ENCODE results near the gene CT47C1.
A peak's percentile ranks its signal among the peaks of the same experiment; 100 is the strongest.
"Not testable (repeated sequence)": the region's sequence is repeated elsewhere in the genome, so short reads cannot be mapped to it uniquely, and the experiment has no call there.

CT47C1 gene

DNA sequence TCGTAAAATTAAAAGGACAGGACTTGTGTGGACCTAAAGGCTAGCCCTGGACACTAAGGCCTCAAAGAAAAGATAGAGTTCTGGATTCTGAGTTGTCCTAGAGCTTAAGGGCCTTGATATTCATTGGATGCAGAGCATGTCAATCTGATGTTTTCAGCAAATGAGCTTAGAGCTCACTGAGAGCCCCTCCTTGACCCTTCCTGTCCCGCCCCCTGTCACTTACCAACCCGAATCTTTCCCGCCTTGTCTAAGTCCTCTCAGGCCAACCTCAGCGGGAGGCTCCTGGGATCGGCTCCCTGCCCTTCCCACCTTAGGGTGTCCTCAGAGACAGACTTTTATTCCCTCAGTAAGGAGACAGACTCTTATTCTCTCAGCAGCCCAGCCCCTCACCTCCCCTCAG, at the start of gene CT47C1:
Gene CT47C1 (plus strand): TSS at position 250 of the 400 bp plus-strand sequence. CDS start 233 bp downstream, outside the sequence.
- no peak for DNase-seq

- DNase-seq, result no peak
Measured at GRCh38 chrX:119025900-119026299, 46.9 kb upstream of the CT47C1 start.

- DNase-seq, result not testable (repeated sequence)
Measured at GRCh38 chrX:119026344-119026743, 46.4 kb upstream of the CT47C1 start.

GRCh38 chrX:119027960-119028732, 44.6 kb upstream of the CT47C1 start:
- not testable (repeated sequence) for DNase-seq

GRCh38 chrX:119028733-119029330, 44.0 kb upstream of the CT47C1 start:
- no peak for DNase-seq

DNA sequence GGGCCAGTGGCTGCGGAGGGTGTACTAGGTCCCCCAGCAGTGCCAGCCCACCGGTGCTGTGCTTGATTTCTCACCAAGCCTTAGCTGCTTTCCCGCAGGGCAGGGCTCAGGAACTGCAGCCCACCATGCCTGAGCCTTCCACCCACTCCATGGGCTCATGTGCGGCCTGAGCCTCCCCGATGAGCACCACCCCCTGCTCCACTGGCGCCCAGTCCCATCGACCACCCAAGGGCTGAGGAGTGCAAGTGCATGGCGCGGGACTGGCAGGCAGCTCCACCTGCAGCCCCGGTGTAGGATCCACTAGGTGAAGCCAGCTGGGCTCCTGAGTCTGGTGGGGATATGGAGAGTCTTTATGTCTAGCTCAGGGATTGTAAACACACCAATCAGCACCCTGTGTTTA, 43.1 kb upstream of the CT47C1 start:
- DNase-seq, result not testable (repeated sequence)

DNA sequence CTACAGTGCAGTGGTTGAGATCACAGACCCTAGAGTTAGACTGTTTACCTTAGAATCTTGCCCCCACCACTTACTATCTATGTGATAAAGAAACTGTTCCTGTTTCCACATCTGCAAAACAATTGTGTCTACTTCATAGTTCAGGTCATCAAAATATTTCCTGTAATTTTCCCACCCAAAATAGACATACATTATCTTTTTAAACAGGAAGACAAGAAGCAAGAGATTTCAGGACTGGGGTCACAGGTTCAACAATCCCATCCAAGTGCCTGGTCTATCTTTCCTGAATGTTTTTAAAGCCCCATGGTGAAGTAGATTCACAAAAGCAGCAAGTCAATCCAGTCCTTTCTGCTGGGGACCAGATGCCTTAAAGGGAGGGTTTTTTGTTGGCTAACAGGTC, 41.8 kb upstream of the CT47C1 start:
- DNase-seq, result no peak

- DNase-seq, result no peak
Measured at GRCh38 chrX:119036107-119037029, 36.4 kb upstream of the CT47C1 start.

DNA sequence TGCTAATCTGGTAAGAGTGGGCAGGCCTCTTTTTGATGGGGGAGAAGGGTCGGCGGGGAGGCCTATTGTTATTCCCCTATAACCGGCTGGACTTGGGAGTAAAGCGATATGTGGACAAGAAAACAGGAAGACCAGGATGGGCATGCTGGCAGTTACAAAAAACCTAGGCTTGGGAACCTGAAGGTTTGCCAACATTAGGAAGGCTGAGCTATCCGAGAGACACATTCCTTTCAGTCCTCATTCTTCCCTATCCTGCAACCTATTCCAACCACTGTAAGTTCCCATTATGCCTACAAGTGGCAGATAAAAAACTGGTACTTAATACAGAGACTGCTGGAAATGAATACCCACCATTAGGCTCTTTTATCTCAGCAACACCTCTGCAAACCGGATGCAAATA, 32.4 kb upstream of the CT47C1 start:
- no peak for DNase-seq

GRCh38 chrX:119041175-119041574, 31.6 kb upstream of the CT47C1 start:
- no peak for DNase-seq

DNA sequence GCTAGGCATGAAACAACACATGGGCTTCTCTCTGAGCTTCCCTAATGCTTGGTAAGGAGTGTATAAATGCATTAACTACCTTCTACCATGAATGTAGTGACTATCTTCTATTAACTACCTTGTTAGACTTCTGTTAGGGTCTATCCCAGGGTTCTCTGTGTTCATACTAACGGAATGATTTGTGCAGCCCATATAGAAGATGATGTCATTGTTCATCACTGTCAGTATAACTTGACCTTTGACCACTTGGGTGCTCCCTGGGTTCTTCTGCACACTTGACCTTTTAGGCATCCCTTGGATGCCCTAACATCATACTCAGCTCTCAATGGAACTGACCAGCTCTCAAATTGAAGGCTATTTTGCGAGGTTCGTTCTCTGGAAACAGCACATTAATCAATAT, 30.8 kb upstream of the CT47C1 start:
- no peak for DNase-seq

- DNase-seq, result no peak
Measured at GRCh38 chrX:119042996-119043395, 29.8 kb upstream of the CT47C1 start.

DNA sequence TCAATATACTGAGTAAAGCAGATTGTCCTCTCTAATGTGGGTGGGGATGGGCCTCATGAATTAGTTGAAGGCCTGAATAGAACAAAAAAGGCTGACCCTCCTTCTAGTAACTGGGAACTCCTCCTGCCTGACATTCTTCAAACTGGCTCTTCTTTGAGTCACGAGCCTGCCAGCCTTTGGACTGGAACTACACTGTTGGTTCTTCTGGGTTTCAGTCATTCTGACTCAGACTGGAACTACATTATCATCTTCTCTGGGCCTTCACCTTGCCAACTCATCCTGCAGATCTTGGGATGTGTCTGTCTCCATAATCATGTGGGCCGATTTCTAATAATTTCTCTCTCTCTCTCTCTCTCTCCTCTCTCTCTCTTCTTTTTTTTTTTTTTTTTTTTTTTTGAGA, 26.9 kb upstream of the CT47C1 start:
- no peak for DNase-seq

DNA sequence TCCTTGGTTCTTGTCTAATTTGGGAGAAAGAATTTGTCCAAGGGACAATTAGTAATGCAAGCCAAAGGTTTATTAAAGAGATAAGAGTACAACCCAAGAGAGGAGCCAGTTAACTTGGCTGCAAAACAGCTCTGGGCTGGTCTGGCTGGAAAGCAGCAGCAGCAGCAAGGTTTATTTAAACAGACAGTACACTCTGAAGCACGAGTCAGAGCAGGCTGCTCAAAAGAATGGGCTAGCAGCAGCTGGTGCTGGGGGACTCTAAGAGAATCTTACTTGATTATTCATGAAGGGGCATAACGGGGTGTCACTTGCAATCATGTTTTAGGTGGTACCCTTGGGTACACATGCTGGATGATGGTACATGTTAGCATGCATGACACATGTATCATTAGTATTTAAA, 17.1 kb upstream of the CT47C1 start:
- DNase-seq, result no peak

DNA sequence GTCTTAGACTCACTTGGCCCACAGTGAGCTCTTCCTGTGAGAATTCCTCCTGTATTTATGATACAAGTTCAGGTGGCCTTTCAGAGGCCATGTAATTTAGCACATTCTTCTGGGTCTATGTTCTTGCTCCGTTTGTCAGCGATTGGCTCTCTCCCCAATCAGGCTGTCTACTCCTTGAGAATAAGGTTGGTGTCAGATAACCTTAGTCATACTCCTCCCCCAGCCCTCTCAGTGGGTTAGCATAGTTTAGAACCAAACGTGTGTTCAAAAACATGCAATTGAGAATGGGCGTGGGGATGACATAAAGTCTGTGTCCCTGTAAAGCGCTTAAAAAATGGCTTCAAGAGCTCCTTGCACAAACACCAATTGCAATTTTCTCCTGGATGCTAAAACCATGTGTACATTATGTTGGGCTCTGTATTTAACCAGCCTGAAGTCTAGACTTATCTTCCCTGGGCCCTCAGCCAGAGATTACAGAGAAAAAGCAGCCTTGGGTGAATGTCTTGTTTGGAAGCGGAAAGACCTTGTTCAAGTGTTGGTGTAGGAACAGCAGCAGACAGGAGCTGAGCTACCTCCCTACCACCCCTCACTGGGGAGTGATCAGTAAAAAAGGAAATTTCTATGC, 9.9 kb upstream of the CT47C1 start:
- DNase-seq, result no peak

DNA sequence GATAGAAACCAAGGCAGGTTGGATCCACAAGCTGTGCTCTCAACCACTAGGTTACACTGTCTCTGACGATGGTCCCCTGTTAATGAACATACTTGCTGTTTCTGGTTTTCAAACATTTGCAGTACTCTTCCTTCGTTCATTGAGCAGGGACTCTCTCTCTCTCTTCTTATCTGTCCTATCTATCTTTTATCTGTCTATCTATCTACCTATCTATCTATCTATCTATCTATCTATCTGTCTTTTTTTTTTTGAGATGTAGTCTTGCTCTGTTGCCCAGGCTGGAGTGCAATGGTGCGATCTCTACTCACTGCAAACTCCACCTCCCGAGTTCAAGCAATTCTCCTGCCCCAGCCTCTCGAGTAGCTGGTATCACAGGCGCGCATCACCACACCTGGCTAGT, 9.4 kb upstream of the CT47C1 start:
- no peak for DNase-seq

DNA sequence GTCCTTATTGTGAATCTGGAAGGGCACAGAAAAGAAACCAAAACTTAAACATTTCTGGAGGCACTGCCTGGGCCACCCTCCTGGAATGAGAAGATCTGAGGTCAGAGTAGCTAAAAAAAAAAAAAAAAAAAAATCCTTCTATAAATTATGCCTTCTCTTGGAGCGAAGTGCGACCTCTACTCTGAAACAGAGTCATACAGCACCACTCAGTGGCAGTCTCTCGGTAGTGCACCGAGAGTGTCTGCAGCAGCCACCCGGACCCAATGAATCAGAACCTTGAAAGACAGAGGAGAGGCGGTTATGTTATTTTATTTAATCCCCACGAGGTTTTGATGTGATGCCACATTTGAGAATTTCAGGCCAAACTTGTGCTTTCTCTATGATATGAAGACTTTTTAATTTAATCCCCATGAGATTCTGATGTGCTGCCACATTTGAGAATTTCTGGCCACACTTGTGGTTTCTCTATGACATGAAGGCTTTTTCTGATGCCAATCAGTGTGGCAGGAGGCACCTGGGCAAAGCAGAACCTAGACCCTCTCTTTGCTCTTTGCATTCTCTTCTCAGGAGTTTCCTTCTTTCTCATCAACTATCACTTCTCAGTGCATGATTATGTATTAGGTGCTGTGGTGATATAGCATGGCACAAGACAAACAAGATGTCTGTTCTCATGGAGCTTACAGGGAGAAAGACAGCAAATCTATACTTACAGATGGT, 5.6 kb upstream of the CT47C1 start:
- DNase-seq, result peak in 5 of 6 experiments; percentile 0 to 3 (median 1)

GRCh38 chrX:119069128-119069527, 3.7 kb upstream of the CT47C1 start:
- no peak for DNase-seq

DNA sequence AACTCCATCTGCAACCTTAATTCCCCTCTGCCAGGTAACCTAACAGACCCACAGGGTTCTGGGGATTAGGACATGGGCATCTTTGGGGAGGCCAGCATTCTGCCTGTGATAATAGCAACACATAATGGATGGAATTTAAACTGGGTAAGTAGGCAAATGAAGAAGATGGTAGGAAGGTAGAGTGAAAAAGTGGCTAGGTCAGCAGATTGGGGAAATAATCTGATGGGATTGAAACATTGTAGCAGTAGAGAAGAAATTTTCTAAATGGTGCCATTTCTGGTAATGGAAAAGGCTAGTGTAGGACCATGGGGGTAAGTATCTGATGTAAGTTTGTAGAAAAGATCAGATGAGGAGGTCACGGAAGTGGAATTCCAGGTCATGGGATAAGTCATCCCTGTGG, 3.0 kb upstream of the CT47C1 start:
- DNase-seq, result no peak

- no peak for DNase-seq
Measured at GRCh38 chrX:119071381-119071780, 1.4 kb upstream of the CT47C1 start.

GRCh38 chrX:119073200-119073905, 560 bp downstream of the CT47C1 start:
- DNase-seq, result no peak

DNA sequence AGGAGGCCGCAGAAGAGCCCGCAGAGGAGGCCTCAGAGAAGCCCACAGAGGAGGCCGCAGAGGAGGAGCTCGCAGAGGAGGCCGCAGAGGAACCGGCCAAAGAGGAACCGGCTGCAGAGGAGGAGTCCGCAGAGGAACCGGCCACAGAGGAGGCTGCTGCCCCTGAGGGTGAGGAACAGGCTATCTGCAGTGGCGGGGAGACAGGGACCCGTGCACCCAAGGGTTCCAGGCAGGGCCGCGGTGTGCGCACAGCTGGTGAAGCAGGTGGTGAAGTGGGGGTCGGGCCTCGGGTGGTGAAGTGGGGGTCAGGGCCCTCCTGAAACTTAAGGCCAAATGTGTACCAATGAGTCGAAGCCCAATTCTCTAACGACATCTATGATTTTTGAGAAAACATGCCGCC, 1.1 kb downstream of the CT47C1 start:
- no peak for DNase-seq
